GM12801 (cell line): Measurements from ENCODE around the gene SNRPA.

ENCODE experiments used
- CTCF ChIP-seq: IDR thresholded peaks from one replicate; pipeline ENCODE4 v1.5.1; 2011; ENCODE audit warnings: control low read depth; ENCODE audit not compliant: insufficient read length; ENCODE audit errors: extremely low read depth

SNRPA gene

GRCh38 chr19:40799558-40800338, 48.7 kb downstream of the SNRPA start:
- no peak for TF ChIP-seq CTCF

GRCh38 chr19:40800339-40800996, 49.5 kb downstream of the SNRPA start:
- TF ChIP-seq CTCF: no peak

GRCh38 chr19:40800997-40801377, 50.0 kb downstream of the SNRPA start:
- no peak for TF ChIP-seq CTCF

GRCh38 chr19:40801426-40802299, 50.7 kb downstream of the SNRPA start:
- no peak for TF ChIP-seq CTCF

GRCh38 chr19:40802300-40803169, 51.5 kb downstream of the SNRPA start:
- TF ChIP-seq CTCF: no peak

- TF ChIP-seq CTCF: no peak
Observed at GRCh38 chr19:40803170-40803856, 52.3 kb downstream of the SNRPA start.
